ENCODE measurements around the gene ZBTB46. TPM values are rescaled to one million over a fixed set of nuclear protein-coding genes. Genes with fewer than 3 reads are reported as not detected.

Gene ZBTB46
- total and polyA plus RNA-seq, 2 donors (not counting 1 experiment from before 2014, with no cell fraction given) = 0.96 to 4.5 TPM

DNA sequence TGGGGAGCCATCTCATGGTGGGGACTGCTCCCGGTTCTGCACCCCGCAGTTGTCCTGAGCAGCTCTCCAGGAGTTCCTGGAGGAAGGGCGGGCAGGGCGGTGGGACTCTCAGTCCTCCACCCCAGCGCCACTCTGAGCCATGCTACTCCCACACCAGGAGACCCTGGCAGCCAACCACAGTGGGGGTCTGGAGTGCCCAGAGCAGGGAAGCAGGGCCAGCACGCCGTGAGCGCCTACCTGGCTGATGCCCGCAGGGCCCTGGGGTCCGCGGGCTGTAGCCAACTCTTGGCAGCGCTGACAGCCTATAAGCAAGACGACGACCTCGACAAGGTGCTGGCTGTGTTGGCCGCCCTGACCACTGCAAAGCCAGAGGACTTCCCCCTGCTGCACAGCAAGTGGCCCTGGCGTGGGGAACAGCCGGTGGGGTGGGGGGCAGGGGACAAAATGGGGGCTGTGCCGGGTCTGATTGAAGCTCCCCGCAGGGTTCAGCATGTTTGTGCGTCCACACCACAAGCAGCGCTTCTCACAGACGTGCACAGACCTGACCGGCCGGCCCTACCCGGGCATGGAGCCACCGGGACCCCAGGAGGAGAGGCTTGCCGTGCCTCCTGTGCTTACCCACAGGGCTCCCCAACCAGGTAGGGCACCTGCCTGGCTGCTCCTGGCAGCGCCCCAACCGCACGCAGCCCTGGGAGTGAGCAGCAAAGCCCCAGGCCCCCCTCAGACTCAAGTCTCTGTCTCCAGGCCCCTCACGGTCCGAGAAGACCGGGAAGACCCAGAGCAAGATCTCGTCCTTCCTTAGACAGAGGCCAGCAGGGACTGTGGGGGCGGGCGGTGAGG lies 136.3 kb downstream of the ZBTB46 start:
- Histone ChIP-seq H4K20me1 (ENCODE audit: control insufficient read depth, extremely low read depth, insufficient read depth, low read length) (no peaks in the 10 kb centered on the region), H3K27me3 (ENCODE audit: control insufficient read depth, insufficient read depth, low read length) (no peaks in the 10 kb centered on the region), H3K27ac (ENCODE audit: insufficient read depth, low read length) (no peak overlapping the region), H3K4me2 (ENCODE audit: extremely low read depth, insufficient read depth, low read length) (no peak overlapping the region), H2AFZ (ENCODE audit: low read length) (no peak overlapping the region), H3K4me3 (replicated peaks in 1 of 4; ENCODE audit: control extremely low read depth in 1 of 4, insufficient read depth in 1 of 4, low read depth in 3 of 4, low read length in 4 of 4) (no peak overlapping the region), H3K79me2 (ENCODE audit: control insufficient read depth, insufficient read depth, low read length) (peaks cover 3% of the 10 kb centered on the region), H3K4me1 (ENCODE audit: control insufficient read depth, extremely low read depth, insufficient read depth, low read length) (peaks cover 28% of the 10 kb centered on the region), H3K9me3 (ENCODE audit: control insufficient read depth, insufficient read depth, low read depth, low read length) (no peaks in the 10 kb centered on the region), H3K9ac (ENCODE audit: insufficient read depth, low read length) (no peak overlapping the region), H3K36me3 (ENCODE audit: control insufficient read depth, insufficient read depth, low read length) (peaks cover 27% of the 10 kb centered on the region)
- DNase-seq (ENCODE audit: low read depth in 2 of 2) = no peak
- TF ChIP-seq, protein P1, sequence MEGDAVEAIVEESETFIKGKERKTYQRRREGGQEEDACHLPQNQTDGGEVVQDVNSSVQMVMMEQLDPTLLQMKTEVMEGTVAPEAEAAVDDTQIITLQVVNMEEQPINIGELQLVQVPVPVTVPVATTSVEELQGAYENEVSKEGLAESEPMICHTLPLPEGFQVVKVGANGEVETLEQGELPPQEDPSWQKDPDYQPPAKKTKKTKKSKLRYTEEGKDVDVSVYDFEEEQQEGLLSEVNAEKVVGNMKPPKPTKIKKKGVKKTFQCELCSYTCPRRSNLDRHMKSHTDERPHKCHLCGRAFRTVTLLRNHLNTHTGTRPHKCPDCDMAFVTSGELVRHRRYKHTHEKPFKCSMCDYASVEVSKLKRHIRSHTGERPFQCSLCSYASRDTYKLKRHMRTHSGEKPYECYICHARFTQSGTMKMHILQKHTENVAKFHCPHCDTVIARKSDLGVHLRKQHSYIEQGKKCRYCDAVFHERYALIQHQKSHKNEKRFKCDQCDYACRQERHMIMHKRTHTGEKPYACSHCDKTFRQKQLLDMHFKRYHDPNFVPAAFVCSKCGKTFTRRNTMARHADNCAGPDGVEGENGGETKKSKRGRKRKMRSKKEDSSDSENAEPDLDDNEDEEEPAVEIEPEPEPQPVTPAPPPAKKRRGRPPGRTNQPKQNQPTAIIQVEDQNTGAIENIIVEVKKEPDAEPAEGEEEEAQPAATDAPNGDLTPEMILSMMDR (conservative IDR thresholded peaks at IDR 0.05 in 1 of 2, IDR thresholded peaks at IDR 0.05 in 1 of 2; ENCODE audit: low read depth in 1 of 2, low read length in 2 of 2) = no peak
- TF ChIP-seq EZH2 (IDR thresholded peaks at IDR 0.05; ENCODE audit: low read length, missing control alignments) = no peak

DNA sequence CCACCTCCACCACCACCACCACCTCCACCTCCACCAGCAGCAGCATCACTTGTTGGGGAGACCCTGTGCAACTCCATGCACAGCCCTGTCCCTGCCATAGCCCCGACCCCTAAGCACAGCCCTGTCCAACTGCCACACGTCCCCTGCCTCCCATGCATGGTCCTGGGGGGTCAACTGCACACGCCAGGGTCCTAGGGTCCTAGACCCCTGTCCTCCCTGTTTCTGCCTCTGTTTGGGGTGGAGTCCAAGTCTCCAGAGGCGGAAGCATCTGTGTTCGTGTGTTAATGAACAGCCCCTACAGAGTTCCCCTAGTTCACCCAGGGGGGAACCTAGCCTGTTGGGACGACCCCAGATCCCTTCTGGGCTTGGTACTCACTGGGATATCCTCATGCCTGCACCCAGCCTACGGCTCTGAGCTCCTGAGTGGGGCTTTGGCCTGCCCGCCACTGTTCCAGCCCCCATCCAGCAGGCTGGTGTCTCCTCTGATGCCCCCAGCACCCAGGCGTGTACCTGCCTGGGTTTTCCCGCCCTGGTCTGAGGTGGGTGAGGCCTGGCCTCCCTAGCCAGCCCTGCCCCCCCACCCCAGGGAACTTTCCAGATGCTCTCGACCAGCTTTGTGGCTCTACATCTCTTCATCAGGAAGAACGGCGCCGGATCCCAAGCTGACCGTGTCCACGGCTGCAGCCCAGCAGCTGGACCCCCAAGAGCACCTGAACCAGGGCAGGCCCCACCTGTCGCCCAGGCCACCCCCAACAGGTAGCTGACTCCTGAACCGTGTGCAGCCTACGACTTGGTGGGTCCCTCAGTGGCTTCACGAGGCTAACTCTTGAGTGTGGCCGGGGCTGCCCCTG lies 137.1 kb downstream of the ZBTB46 start:
- Histone ChIP-seq H2AFZ (ENCODE audit: low read length) (no peak overlapping the region), H3K36me3 (ENCODE audit: control insufficient read depth, insufficient read depth, low read length) (peaks cover 31% of the 10 kb centered on the region)
- no peak for DNase-seq (ENCODE audit: low read depth in 2 of 2)

More for the DNA sequence above, 137.1 kb downstream of the ZBTB46 start:
- no peak for TF ChIP-seq EZH2 (IDR thresholded peaks at IDR 0.05; ENCODE audit: low read length, missing control alignments)
- TF ChIP-seq, protein P1 (conservative IDR thresholded peaks at IDR 0.05 in 1 of 2, IDR thresholded peaks at IDR 0.05 in 1 of 2; ENCODE audit: low read depth in 1 of 2, low read length in 2 of 2) = no peak
- H3K27me3 ChIP-seq (ENCODE audit: control insufficient read depth, insufficient read depth, low read length) = no peaks in the 10 kb centered on the region
- no peaks in the 10 kb centered on the region for H4K20me1 ChIP-seq (ENCODE audit: control insufficient read depth, extremely low read depth, insufficient read depth, low read length)
- peaks cover 19% of the 10 kb centered on the region for H3K4me1 ChIP-seq (ENCODE audit: control insufficient read depth, extremely low read depth, insufficient read depth, low read length)
- H3K4me2 ChIP-seq (ENCODE audit: extremely low read depth, insufficient read depth, low read length) = no peak overlapping the region
- H3K79me2 ChIP-seq (ENCODE audit: control insufficient read depth, insufficient read depth, low read length) = peaks cover 3% of the 10 kb centered on the region
- no peaks in the 10 kb centered on the region for H3K9me3 ChIP-seq (ENCODE audit: control insufficient read depth, insufficient read depth, low read depth, low read length)
- no peak overlapping the region for H3K4me3 ChIP-seq (replicated peaks in 1 of 4; ENCODE audit: control extremely low read depth in 1 of 4, insufficient read depth in 1 of 4, low read depth in 3 of 4, low read length in 4 of 4)
- no peak overlapping the region for H3K27ac ChIP-seq (ENCODE audit: insufficient read depth, low read length)
- no peak overlapping the region for H3K9ac ChIP-seq (ENCODE audit: insufficient read depth, low read length)

Other genes with a start within 250 kb of the ZBTB46 start
- 7.4 and 10.9 TPM in 2 replicates for gene GMEB2, start 204.2 kb downstream of the ZBTB46 start, total RNA-seq
- gene GMEB2, start 204.2 kb downstream of the ZBTB46 start, polyA plus RNA-seq = 6.3 and 7.9 TPM in 2 replicates
- 16.4 and 34.3 TPM in 2 replicates for gene STMN3, start 177.8 kb downstream of the ZBTB46 start, total RNA-seq
- 3.7 and 27.4 TPM in 2 replicates for gene STMN3, start 177.8 kb downstream of the ZBTB46 start, polyA plus RNA-seq
- 8.5 and 12.4 TPM in 2 replicates for gene RTEL1, start 173.0 kb downstream of the ZBTB46 start, total RNA-seq
- 4.7 and 11.5 TPM in 2 replicates for gene RTEL1, start 173.0 kb downstream of the ZBTB46 start, polyA plus RNA-seq
- gene TNFRSF6B, start 134.6 kb downstream of the ZBTB46 start, total RNA-seq = 6.7 and 35.2 TPM in 2 replicates
- 3.8 and 5.7 TPM in 2 replicates for gene TNFRSF6B, start 134.6 kb downstream of the ZBTB46 start, polyA plus RNA-seq
- gene ARFRP1, start 123.3 kb downstream of the ZBTB46 start, total RNA-seq = 24.7 and 35.0 TPM in 2 replicates
- 32.2 and 34.6 TPM in 2 replicates for gene ARFRP1, start 123.3 kb downstream of the ZBTB46 start, polyA plus RNA-seq
- 10.7 and 11.0 TPM in 2 replicates for gene ZGPAT, start 123.2 kb downstream of the ZBTB46 start, total RNA-seq
- 7.6 and 8.7 TPM in 2 replicates for gene ZGPAT, start 123.2 kb downstream of the ZBTB46 start, polyA plus RNA-seq
- gene LIME1, start 94.6 kb downstream of the ZBTB46 start, total RNA-seq = 1.5 and 3.5 TPM in 2 replicates
- 0.68 and 0.90 TPM in 2 replicates for gene LIME1, start 94.6 kb downstream of the ZBTB46 start, polyA plus RNA-seq
- 18.2 and 30.6 TPM in 2 replicates for gene SLC2A4RG, start 91.5 kb downstream of the ZBTB46 start, total RNA-seq
- 17.5 and 27.1 TPM in 2 replicates for gene SLC2A4RG, start 91.5 kb downstream of the ZBTB46 start, polyA plus RNA-seq
- gene ABHD16B, start 30.2 kb upstream of the ZBTB46 start, total RNA-seq = not detected in 2 replicates
- gene ABHD16B, start 30.2 kb upstream of the ZBTB46 start, polyA plus RNA-seq = not detected in 2 replicates
- 84.2 and 123 TPM in 2 replicates for gene TPD52L2, start 34.0 kb upstream of the ZBTB46 start, total RNA-seq
- gene TPD52L2, start 34.0 kb upstream of the ZBTB46 start, polyA plus RNA-seq = 212 and 227 TPM in 2 replicates
- gene DNAJC5, start 63.9 kb upstream of the ZBTB46 start, total RNA-seq = 35.7 and 48.9 TPM in 2 replicates
- 29.2 and 29.6 TPM in 2 replicates for gene DNAJC5, start 63.9 kb upstream of the ZBTB46 start, polyA plus RNA-seq
- gene UCKL1, start 125.2 kb upstream of the ZBTB46 start, total RNA-seq = 20.8 and 27.9 TPM in 2 replicates
- gene UCKL1, start 125.2 kb upstream of the ZBTB46 start, polyA plus RNA-seq = 16.4 and 16.7 TPM in 2 replicates
- gene ZNF512B, start 138.7 kb upstream of the ZBTB46 start, total RNA-seq = 6.4 and 8.4 TPM in 2 replicates
- gene ZNF512B, start 138.7 kb upstream of the ZBTB46 start, polyA plus RNA-seq = 3.5 and 3.7 TPM in 2 replicates
- 0.77 and 0.99 TPM in 2 replicates for gene SAMD10, start 148.4 kb upstream of the ZBTB46 start, total RNA-seq
- gene SAMD10, start 148.4 kb upstream of the ZBTB46 start, polyA plus RNA-seq = 0.37 and 0.86 TPM in 2 replicates
- gene PRPF6, start 149.9 kb upstream of the ZBTB46 start, total RNA-seq = 52.0 and 55.2 TPM in 2 replicates
- 28.2 and 40.5 TPM in 2 replicates for gene PRPF6, start 149.9 kb upstream of the ZBTB46 start, polyA plus RNA-seq
- 0.26 and 0.66 TPM in 2 replicates for gene C20orf204, start 204.9 kb upstream of the ZBTB46 start, total RNA-seq
- gene C20orf204, start 204.9 kb upstream of the ZBTB46 start, polyA plus RNA-seq = 0.02 TPM in 2 replicates
- not detected in 2 replicates for gene SOX18, start 218.4 kb upstream of the ZBTB46 start, total RNA-seq
- not detected in 2 replicates for gene SOX18, start 218.4 kb upstream of the ZBTB46 start, polyA plus RNA-seq
- gene TCEA2, start 231.9 kb upstream of the ZBTB46 start, total RNA-seq = 23.9 and 25.2 TPM in 2 replicates
- 12.7 and 17.1 TPM in 2 replicates for gene TCEA2, start 231.9 kb upstream of the ZBTB46 start, polyA plus RNA-seq
- gene RGS19, start 248.3 kb upstream of the ZBTB46 start, total RNA-seq = 9.1 and 11.6 TPM in 2 replicates
- gene RGS19, start 248.3 kb upstream of the ZBTB46 start, polyA plus RNA-seq = 5.5 and 5.8 TPM in 2 replicates
- 2.6 and 4.1 TPM in 2 replicates for gene OPRL1, start 248.8 kb upstream of the ZBTB46 start, total RNA-seq
- gene OPRL1, start 248.8 kb upstream of the ZBTB46 start, polyA plus RNA-seq = 0.17 and 0.49 TPM in 2 replicates